HG03460 (cell line): Measurements from ENCODE around the gene BCL2L1.

Experiments used
- ATAC-seq: cut with Tn5 transposase; IDR thresholded peaks from one replicate; pipeline ENCODE4 v1.9.1; 2021; ENCODE audit not compliant: unreplicated experiment

Gene BCL2L1

DNA sequence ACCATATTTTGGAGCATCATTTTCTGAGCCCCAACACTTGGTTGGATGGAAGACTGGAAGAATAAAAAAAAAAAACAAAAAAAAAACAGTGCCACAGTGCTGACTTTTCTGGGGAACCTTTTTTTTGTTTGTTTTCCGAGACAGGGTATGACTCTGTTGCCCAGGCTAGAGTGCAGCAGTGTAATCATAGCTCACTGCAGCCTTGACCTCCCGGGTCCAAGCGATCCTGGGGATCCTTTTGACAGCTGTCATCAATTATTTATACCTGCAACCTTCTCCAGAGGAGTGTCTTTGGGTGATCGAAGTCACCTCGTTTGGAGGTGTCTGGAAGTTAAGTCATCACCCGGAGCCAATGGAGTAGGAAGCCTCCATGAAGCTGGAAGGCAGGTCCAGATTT is 8.7 kb upstream of the BCL2L1 start:
- no peak for ATAC-seq

DNA sequence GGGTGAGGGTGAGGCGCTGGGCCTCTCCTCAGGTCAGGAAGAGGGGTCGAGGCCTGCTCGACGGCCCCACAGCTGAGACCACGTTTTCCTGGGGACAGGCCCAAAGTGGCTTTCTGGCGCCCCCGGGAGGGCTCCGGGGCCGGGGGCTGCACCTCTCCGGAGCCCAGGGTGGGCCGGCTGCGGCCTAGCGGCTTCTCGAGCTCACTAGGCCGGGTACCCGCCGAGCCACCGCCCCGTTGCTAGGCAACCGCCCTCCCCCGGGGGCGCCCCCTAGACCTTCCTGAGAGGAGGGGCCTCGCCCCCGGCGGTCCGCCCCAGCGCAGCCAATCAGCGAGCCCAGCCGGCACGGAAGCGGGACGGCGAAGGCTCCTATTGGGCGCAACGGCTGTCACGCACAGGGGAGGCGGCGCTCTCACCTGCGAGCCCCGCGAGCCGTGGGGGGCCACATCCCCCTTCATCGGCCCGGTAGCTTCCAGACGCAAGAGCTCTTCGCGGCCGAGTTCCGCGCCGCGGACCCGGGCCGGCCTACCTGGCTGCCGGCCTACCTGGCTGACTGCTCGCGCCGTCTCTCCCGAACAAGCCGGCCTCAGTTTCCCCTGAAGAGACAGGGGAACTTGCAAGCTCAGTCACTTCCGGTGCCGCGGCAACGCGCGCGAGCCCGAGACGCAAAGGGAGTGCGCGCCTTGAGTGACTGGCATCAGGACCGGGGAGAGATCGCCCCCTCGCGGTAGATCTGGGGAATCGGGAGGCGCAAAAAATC is 831 bp upstream of the BCL2L1 start:
- ATAC-seq: peak; percentile 79

DNA sequence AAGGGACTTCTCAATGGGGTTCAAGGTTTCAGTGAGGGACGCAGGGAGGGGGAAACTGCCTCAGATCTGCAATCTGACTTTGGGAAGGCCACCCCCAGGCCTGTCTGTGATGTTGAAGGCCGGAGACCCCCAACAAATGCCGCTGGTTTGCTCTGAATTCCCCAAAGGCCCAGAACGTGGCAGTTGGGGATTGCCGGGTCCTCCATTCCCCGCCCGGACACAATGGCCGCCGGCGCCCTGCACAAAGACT is 326 bp upstream of the BCL2L1 start:
- peak; percentile 18 for ATAC-seq

DNA sequence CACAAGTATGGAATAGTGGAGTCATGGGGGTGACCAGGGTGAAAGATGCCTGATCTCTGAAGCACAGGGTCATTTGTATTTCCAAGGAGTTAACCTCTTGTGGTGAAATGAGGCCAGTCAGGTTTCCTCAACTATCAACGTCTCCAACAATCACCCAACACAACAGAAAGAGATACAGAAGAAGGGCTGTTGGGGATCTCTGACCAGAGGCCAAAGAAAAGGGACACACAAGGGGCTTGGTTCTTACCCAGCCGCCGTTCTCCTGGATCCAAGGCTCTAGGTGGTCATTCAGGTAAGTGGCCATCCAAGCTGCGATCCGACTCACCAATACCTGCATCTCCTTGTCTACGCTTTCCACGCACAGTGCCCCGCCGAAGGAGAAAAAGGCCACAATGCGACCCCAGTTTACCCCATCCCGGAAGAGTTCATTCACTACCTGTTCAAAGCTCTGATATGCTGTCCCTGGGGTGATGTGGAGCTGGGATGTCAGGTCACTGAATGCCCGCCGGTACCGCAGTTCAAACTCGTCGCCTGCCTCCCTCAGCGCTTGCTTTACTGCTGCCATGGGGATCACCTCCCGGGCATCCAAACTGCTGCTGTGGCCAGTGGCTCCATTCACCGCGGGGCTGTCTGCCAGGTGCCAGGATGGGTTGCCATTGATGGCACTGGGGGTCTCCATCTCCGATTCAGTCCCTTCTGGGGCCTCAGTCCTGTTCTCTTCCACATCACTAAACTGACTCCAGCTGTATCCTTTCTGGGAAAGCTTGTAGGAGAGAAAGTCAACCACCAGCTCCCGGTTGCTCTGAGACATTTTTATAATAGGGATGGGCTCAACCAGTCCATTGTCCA is 1.0 kb downstream of the BCL2L1 start:
- ATAC-seq: no peak

DNA sequence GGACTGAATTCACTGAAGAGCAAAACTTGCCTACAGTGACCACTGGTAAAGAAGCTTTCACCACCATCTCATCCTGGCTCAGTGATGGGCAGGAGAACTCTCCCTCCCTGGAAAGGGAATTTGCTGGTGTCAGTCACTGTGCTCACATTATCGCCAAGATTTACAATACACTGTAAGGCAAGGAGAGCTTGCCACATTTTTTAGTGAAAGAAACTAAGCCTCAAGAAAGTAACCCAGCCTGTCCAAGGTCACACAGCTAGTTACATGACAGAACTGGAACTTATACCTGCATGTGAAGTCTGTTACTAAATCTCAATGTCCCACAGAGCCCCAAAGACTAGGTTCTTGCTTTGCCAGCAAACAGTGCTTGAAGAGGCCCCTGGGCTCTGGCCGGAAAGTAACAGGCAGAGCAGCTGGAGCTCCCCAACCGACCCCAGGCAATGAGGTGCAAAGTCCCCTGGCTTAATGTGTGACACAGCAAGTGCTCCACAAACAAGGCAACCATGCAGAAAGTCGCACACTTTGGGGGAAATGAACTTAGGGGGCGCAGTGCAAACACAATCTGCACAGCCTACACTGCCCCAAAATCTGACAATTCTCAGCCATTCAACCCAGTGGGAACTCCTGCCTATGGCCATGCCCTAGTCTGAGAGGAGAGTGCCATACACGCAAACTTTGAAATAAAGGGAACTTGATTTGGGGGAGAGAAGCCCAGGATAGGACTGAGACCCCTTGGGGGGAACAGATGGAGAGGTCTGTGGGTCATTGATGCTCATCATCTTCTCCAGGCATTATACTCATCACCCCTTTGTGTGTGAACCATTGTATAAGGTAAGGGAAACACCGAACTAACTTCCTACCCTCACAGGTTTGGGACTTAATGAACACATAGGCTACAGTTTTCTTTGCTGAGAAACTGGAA is 1.9 kb downstream of the BCL2L1 start:
- ATAC-seq: no peak

DNA sequence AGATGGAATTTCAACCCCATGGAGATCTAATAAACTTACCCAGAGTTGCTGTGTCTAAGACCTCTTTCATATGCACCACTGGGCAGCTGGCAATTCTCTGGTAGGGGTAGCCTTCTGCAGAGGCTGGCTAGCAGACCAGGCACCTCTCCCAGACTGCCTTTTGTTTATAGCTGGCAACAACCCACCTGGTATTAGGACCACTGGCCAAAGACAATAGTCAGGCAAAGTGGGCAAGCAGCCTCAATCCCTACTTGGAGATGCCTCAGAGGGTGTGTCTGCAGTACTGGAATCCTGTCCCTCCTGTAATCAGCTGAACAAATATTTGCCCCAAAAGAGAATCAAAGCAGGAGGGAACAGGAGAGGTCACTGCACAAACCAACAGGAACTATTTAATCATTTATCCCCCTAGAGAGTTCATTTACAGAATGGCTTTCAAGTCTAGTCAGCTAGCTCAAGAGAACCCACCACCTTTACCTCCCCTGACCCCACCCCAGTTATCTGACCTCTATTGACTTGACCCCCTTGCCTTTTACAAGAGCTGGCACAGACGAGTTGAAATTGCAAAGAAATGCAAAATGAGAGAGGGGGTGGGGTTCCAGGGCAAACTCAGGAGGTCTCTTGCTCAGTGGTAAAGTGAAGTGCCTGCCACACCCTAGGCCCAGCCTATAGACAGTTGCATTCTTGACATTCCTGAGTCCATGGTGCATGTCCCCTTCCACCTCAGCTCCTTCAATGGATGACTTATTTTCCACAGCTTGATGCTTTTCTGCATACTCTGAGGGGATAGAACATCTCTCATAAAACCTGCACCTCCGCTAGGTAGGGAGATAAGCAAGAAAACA is 2.8 kb downstream of the BCL2L1 start:
- ATAC-seq: no peak

DNA sequence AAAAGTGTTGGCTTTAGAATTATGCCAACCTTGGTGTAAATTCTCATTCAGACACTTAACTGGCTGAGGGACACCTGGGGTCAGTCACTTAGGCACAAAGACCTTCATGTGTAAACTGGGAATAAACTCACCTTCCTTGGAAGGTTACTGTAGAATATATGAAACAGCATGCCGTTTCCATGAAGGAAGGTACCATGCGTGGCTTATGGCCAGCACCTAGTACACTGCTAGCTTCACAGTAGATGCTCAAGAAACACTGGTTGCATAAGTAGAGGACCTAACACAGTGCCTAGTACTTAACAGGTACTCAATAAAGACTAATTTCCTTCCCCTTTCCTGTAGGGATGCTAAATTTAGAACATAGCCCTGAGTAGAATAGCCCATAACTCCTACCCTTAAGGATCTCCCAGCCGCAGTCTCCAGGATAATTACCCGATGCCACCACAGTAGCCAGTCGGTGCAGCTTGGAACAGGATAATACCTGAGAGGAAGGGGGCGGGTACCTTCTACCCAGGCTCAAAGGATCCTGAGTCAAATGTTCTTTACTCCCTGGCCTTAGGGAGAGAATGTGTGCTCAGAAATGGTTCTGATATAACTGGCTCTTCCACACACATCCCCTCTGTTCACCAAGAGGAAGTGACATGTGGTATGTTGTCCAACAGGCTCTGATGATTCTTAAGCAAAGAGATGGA is 3.6 kb downstream of the BCL2L1 start:
- no peak for ATAC-seq

DNA sequence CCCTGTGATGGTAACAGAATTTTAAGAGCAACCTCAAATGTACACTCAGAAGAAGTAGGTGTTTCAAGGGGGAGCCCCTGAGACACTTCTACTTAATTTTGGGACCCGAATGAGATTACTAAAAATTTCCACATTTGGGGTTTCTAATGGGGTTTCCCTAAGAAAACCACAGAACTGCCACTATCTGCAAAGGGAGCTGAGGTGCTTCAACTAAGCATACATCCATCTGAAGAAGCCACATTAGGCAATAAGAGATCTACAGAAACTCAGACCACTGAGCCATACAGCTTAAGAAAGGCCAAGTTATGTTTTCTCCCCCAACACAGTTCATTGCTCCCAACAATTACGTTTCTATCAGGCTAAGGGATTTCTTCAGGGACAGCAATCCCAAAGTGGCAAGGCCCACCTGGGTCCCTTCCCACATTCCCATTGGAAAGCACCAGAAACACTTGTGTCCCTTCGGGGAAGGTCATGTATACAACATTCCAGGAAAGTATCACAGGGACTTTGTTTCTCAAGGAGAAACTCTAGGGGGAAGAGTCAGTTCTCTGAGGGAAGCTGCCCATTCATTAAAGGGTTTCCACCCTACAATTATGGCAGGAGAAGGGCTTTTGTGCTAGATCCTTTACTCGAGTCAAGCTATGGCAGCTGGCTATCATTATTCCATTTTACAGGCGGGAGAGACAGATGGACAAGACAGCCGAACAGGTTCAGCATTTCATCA is 5.0 kb downstream of the BCL2L1 start:
- peak; percentile 45 for ATAC-seq

DNA sequence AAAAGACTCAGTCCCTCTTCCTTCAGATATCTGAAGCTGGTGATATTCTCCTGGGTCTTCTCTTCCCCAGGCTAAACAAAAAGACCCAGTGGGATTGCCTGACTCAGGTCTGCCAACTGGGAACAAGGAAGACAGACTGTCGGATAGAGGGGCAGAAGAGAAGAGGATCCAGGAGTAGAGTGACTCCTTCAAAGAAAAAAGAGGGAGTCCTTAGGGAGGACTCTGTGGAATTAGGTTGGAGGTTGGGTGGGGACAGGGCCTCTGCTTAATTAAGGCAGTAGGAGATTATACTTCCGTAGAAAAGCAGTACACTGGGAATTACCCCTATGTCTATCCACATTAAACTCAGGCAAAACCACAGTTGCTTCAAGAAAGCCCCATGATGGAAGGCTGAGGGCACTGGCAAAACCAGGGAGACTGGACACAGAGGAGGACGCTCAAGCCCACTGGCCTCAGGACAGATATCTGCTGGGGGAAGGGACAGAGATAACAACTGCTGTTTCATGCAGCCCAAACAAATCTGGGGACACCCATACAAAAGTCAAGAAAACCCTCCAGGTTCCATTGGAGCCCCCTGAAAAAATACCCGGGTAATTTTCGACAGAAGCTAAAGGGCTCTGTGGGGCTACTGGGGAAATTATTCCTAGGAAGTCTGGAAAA is 5.7 kb downstream of the BCL2L1 start:
- peak; percentile 18 for ATAC-seq

DNA sequence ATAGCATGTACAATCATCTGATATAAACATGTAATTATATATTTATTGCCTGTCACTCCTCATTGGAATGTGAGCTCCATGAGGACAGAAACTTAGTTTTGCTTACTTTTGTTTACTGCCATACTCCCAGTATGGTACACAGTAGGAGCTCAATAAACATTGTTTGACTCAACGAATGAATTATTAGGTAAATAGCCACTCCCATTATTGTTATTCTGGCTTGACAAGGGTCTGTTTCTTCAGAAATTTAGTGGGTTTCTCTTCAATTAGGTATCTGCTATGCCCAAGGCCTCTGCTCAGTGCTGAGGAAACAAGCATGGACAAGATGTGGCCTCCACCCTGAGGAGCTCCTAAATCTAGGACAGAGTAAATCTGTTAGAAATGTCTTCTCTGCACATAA is 6.3 kb downstream of the BCL2L1 start:
- no peak for ATAC-seq

DNA sequence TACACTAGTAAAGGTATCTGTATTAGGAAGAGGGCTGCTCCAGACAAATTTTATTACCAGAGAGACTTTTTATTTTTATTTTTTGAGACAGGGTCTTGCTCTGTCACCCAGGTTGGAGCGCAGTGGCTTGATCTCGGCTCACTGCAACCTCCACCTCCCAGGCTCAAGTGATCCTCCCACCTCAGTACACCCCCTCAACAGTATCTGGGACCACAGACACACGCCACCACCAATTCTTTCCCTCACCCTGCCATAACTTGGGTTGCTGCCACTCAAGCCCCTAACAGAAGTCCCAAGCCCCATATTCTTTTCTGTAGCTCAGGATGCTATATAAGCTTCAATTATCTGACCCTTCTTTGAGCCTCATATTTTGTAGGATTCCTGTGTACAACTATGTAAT is 6.9 kb downstream of the BCL2L1 start:
- ATAC-seq: no peak

DNA sequence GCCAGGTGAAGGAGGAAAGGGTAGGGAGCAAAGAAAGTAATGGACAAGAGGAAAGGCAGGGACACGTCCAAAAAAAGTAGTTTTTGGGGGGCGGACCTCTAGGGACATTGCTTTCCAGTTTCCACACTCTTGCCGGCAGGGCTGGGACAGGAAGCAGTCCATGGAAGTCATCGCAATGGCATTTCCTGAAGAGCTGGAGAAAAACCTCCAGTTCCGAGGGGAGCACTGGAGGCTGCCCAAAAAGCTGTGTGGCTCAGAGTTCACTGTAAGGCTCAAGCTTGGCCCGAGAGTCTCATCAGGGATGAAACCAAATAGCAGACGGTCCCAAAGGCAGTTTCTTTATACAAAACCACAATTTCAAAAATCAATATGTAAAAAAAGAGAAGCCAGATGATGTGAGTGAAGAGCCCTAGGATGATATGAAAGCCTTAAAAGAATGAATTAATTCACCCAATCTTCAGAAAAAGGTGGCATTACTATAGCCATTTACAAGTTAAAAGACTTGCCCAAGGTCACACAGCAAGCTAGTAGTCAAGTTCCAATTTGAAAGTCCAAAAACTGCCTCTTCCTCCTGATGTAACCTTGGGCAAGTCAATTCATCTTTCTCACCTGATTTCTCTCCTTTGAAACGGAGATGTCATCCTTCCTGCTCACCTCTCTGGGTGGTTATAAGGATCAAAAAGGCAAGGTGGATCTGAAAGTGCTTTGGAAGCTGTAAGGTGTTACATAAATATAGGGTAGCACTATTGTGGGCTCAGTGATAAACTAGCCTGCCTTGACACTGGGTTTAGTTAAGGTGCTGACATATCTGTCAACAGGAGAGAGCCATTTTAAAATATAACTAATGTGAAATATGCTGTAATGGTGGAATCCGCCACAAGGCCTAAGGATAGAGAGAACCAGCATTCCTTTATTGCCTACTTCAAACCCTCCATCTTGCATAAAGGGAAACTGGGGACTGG is 9.1 kb downstream of the BCL2L1 start:
- no peak for ATAC-seq

DNA sequence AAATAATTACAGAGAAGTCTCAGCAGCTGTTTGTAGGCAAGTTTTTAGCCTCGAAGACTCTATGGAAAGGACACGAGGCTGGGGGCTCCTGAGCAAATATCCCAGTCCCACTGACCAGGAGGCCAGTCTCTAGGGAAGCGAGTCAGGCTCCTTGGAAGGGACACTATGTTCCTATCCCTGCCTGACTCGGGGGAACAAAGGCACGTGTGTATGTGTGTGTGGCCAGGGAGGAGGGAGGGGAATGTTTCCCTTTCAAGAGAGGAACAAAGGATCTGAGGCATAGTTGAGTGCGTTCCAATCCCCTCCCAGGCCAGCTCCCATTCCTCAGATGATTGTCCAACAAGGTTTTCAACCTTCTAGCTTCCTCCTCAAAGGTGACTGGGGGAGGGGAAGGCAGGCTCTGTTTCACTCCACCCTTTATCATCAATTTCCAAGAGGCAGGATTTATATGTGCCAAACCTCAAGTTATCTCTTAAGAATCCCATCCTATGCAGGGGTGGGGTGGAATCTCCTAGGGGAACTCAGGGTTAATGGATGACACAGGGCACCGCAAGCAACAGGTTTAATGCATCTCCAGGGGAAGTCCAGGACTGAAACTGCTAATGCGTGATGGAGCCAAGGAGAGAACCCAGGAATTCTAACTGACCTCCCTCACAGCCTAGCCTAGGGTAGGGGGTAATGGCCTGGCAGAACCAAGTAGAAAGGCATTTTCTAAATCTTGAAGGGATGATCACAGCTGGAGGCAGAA is 9.9 kb downstream of the BCL2L1 start:
- ATAC-seq: no peak

DNA sequence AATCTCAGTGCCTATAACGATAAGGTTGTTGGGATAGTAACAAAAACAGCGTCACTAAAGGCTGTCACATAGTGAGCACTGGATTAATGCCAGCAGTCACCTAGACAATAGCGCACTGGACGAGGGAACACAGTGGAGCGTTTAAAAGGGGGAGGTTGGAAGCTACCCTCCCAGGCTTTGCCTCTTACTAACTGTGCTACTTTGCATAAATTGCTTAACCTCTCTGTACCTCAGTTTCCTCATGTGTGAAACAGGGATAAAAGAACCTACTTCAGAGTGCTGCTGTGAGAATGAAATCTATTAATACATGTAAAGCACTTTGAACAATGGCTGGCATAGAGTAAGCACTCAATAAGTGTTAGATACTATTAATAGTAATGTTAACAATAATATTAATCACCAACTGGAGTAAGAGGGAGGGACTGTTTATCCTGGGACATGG is 10.5 kb downstream of the BCL2L1 start:
- ATAC-seq: no peak

DNA sequence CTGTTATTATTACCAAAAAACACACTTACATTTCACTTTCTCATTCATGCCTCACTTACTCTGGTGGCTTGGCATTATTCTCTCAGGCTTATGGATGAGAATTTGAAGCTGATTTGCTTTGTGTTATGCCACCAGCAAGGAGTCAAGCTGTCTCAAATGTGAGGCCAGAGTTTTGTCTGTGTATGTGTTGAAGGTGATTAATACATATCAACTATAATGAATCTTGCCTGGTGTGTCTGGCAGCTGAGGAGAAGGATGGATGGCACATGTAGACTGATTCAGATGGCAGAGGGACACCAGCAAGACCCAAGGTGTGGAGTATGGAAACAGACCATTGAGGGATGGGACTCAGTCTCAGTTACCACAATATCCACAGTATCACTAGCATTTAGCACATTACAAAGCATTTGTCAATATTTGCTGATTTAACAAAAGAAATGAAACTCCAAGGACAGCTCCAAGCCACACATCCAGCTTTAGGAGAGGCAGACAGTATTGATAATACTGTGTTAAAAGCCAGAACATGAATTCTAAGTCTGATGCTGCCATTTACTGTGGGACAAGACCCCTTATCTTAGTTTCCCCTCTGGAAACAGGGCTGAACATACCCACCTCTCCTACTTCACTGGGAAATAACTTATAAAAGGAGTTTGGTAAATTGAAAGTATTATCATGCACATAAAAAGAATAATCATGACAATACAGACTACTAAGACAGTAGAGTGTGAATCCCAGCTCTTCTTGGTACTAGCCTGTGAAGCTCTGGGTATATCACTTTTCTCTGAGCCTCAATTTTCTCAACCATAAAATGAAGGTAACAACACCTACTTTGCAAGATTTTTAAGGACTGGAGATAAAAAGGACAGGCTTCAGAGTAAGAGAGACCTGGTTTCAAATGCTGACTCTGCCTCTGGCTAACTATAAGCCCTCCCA is 11.2 kb downstream of the BCL2L1 start:
- ATAC-seq: no peak
